ENCODE data around the gene RPL31.

RPL31 gene

GRCh38 chr2:100971221-100971620 is 30.9 kb upstream of the RPL31 start:
- no peaks in the 10 kb centered on the region for H3K36me3 ChIP-seq

GRCh38 chr2:100972452-100972851 is 29.6 kb upstream of the RPL31 start:
- H3K36me3 ChIP-seq, result no peaks in the 10 kb centered on the region
- no peak overlapping the region for H3K4me3 ChIP-seq (ENCODE audit: low read depth, low read length)
- no peak for TF ChIP-seq CTCF (IDR thresholded peaks at IDR 0.05; ENCODE audit: low read depth, low read length)
- H3K4me1 ChIP-seq, result no peaks in the 10 kb centered on the region
- H3K27me3 ChIP-seq, result no peaks in the 10 kb centered on the region
- H3K9me3 ChIP-seq, result no peaks in the 10 kb centered on the region
- DNase-seq, result no peak

More at GRCh38 chr2:100971221-100971620, 30.9 kb upstream of the RPL31 start:
- Histone ChIP-seq H3K27me3 (no peaks in the 10 kb centered on the region), H3K4me1 (no peaks in the 10 kb centered on the region), H3K9me3 (no peaks in the 10 kb centered on the region), H3K4me3 (ENCODE audit: low read depth, low read length) (no peak overlapping the region)
- TF ChIP-seq CTCF (IDR thresholded peaks at IDR 0.05; ENCODE audit: low read depth, low read length), result no peak
- no peak for DNase-seq

- no peak for TF ChIP-seq CTCF (IDR thresholded peaks at IDR 0.05; ENCODE audit: low read depth, low read length)
- no peak for DNase-seq
- Histone ChIP-seq H3K36me3 (no peaks in the 10 kb centered on the region), H3K9me3 (no peaks in the 10 kb centered on the region), H3K27me3 (no peaks in the 10 kb centered on the region), H3K4me3 (ENCODE audit: low read depth, low read length) (no peak overlapping the region), H3K4me1 (no peaks in the 10 kb centered on the region)
Observed at GRCh38 chr2:100974712-100975520, 27.2 kb upstream of the RPL31 start.

DNA sequence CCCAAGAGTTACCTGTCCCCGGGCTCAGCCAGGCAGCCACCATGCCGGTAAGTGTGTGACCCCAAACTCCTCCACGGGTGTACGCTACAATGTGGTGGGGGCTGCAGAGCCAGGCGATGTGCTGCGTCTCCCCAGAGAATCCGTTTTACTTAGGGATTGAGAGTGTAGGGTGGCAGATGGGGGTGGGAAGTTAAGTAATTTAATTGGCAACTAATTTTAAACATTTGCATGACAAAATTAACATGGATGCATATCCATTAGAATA is 26.6 kb upstream of the RPL31 start:
- H3K4me3 ChIP-seq (ENCODE audit: low read depth, low read length), result no peak overlapping the region
- no peaks in the 10 kb centered on the region for H3K27me3 ChIP-seq
- H3K9me3 ChIP-seq, result no peaks in the 10 kb centered on the region
- no peaks in the 10 kb centered on the region for H3K36me3 ChIP-seq
- DNase-seq, result no peak
- no peak for TF ChIP-seq CTCF (IDR thresholded peaks at IDR 0.05; ENCODE audit: low read depth, low read length)
- no peaks in the 10 kb centered on the region for H3K4me1 ChIP-seq

DNA sequence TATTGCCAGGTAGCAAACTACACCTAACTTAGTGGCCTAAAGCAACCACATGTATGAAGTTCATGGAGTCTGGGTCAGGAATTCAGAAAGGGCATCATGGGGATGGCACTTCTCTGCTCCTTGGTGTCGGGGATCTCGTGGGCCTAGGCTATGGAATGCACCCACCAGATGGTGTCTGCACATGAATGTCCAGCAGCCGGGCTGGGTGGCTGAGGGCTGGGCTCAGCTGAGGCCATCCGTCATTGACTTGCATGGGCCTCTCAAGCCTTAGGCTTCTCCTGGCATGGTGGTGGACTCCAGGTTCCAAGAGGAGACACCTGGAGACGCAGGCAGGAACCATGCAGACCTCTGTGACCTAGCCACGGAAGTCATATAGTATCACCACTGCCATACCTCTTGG is 26.0 kb upstream of the RPL31 start:
- Histone ChIP-seq H3K9me3 (no peaks in the 10 kb centered on the region), H3K4me3 (ENCODE audit: low read depth, low read length) (no peak overlapping the region), H3K27me3 (no peaks in the 10 kb centered on the region), H3K4me1 (no peaks in the 10 kb centered on the region), H3K36me3 (no peaks in the 10 kb centered on the region)
- no peak for DNase-seq
- no peak for TF ChIP-seq CTCF (IDR thresholded peaks at IDR 0.05; ENCODE audit: low read depth, low read length)

DNA sequence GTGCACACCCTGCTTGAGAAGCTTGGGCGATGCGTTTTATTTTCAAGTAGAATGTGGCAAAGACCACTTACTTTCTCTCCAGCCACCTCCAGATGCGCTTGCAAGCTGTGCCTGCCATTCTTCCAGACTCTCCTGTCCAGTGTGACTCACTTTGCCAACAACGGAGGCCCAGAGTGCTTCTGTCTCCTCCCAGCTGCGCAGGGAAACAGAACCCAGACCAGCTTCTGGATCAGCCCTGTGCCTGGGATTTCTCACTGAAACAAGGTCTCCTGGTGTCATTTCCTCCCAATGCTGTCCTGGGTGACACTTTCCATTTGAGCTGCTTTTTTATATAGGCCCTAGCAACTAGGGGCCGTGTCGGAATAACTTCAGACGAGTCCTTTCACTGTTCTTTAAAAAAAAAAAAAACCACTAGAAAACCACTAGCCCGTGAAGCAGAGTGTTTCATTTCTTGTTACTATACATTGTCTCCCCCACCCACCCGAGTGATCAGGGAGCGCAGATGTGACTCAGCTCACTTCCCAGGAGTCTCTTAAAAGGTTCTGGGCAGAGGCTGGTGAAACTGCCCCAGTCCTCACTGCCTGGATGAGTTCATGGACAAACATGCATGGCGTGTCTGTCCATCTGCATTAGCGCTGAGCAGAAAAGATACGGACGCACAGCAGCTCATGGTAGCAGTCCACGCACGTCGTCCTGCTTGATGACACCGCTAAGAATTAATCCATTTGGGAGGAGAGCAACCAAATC is 25.3 kb upstream of the RPL31 start:
- DNase-seq, result peak; percentile 25
- Histone ChIP-seq H3K4me1 (no peaks in the 10 kb centered on the region), H3K9me3 (no peaks in the 10 kb centered on the region), H3K27me3 (no peaks in the 10 kb centered on the region), H3K4me3 (ENCODE audit: low read depth, low read length) (no peak overlapping the region), H3K36me3 (no peaks in the 10 kb centered on the region)
- no peak for TF ChIP-seq CTCF (IDR thresholded peaks at IDR 0.05; ENCODE audit: low read depth, low read length)

Measured in BE2C (cell line).